Kidney epithelial cell (primary cell): ENCODE measurements around the gene SAP30L. TPM values are rescaled to one million over a fixed set of nuclear protein-coding genes. Genes with fewer than 3 reads are reported as not detected.

ENCODE experiments used
- DNase-seq: peaks from one replicate; pipeline ENCODE4 v3.0.0-alpha.2; 2010; ENCODE audit warnings: low read depth
- H3K27me3 ChIP-seq: 2 replicates; pipeline ENCODE4 v1.6.0; 2011; ENCODE audit warnings: low read length; ENCODE audit not compliant: control insufficient read depth, insufficient read depth
- H3K36me3 ChIP-seq: 2 replicates; pipeline ENCODE4 v1.5.1; 2011; ENCODE audit warnings: low read length; ENCODE audit not compliant: control insufficient read depth, insufficient read depth
- H3K4me3 ChIP-seq: 2 replicates; pipeline ENCODE4 v1.5.1; 2011; ENCODE audit warnings: low read depth, mild to moderate bottlenecking, control low read depth, low read length
- total RNA-seq: library from RNA; depleted of rRNA; stranded (reverse); fragments of >200 nt; gene quantifications from 2 replicates; pipeline ENCODE4 v1.2.3, GENCODE V29; 2015
- TF ChIP-seq, protein P1 (sequence below): IDR thresholded peaks from 2 replicates; pipeline ENCODE4 v1.5.1; 2011; ENCODE audit warnings: mild to moderate bottlenecking, moderate library complexity, low read length, control low read depth, inconsistent platforms; ENCODE audit not compliant: insufficient read depth, poor library complexity, severe bottlenecking

SAP30L gene
- total RNA-seq, 1 donor from 2014 or later, result 30.8 TPM

DNA sequence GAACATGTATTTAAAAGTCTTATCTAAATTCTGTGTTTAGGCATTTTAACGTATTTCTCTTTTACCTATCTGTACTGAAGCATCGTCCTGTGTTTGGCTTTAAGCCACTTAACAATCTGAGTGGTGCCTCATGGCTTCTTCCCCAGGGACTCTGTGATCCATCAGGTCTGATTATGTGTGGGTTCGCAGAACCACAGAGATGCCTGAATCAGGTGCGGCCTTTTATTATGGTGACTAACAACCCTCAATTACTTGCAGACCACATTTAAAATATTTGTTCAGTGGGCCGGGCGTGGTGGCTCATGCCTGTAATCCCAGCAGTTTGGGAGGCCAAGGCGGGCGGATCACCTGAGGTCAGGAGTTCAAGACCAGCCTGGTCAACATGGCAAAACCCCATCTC lies 39.6 kb upstream of the SAP30L start:
- Histone ChIP-seq H3K4me3 (no peak overlapping the region), H3K36me3 (no peaks in the 10 kb centered on the region), H3K27me3 (no peaks in the 10 kb centered on the region)
- TF ChIP-seq, protein P1, sequence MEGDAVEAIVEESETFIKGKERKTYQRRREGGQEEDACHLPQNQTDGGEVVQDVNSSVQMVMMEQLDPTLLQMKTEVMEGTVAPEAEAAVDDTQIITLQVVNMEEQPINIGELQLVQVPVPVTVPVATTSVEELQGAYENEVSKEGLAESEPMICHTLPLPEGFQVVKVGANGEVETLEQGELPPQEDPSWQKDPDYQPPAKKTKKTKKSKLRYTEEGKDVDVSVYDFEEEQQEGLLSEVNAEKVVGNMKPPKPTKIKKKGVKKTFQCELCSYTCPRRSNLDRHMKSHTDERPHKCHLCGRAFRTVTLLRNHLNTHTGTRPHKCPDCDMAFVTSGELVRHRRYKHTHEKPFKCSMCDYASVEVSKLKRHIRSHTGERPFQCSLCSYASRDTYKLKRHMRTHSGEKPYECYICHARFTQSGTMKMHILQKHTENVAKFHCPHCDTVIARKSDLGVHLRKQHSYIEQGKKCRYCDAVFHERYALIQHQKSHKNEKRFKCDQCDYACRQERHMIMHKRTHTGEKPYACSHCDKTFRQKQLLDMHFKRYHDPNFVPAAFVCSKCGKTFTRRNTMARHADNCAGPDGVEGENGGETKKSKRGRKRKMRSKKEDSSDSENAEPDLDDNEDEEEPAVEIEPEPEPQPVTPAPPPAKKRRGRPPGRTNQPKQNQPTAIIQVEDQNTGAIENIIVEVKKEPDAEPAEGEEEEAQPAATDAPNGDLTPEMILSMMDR, result no peak
- no peak for DNase-seq

DNA sequence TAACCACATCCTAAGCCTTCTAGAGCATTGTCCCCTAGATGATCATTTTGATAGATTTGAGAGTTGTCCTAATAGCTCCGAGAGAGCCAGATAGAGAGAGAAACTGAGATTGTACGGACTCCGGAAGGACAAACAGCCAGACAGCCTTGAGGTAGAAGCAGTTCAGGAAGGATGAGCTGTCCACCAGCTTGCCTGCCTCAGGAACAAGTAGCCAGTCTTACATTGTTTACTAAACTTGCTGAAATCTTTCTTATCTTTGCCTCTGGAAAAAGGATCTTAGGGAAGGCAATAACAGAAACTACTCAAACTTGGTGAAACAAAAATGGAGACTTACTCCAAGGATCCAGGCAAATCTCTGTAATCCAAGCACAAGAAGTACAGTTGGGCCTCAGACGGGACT lies 39.0 kb upstream of the SAP30L start:
- Histone ChIP-seq H3K36me3 (no peaks in the 10 kb centered on the region), H3K27me3 (no peaks in the 10 kb centered on the region), H3K4me3 (no peak overlapping the region)
- no peak for DNase-seq
- TF ChIP-seq, protein P1, result no peak

DNA sequence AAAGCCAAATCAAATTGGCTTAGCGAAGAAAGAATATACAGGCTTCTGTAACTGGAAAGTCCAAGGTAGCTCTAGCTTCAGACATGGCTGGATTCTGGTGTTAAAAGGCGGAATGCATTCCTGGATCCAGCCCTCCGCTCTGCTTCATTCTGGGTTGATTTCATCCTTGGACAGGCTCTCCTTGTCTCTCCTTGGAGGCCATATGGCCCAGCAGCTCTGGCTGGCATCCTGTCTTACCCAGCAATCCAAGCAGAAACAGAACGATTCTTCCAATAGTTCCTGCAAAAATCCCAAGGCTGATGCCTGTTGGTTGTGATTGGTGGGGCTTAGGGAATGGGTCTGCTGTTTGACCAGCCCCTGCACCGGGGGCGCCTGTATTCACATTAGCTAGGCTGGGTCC lies 37.0 kb upstream of the SAP30L start:
- Histone ChIP-seq H3K4me3 (no peak overlapping the region), H3K36me3 (no peaks in the 10 kb centered on the region), H3K27me3 (no peaks in the 10 kb centered on the region)
- no peak for DNase-seq
- TF ChIP-seq, protein P1, result no peak

DNA sequence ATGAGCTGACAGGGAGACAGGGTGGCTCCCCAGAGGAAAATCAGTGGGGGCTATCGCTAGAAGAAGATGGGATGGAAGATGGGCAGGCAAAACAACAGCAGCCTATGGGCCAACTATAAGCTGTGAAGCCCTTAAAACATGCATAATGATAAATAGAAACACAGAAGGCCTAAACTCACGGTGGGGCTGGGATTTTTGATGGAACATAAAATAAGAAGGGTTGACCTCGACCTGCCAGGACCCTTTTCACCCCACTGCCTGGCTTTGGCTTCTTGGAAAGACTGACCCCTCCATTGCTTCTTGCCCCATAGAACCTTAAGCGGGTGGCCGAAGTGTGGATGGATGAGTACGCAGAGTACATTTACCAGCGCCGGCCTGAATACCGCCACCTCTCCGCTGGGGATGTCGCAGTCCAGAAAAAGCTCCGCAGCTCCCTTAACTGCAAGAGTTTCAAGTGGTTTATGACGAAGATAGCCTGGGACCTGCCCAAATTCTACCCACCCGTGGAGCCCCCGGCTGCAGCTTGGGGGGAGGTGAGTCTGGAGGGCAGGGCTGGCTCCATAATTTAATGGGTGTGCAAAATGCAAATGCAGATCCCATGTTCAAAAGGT lies 36.5 kb upstream of the SAP30L start:
- TF ChIP-seq, protein P1, result no peak
- Histone ChIP-seq H3K36me3 (no peaks in the 10 kb centered on the region), H3K4me3 (no peak overlapping the region), H3K27me3 (no peaks in the 10 kb centered on the region)
- DNase-seq, result no peak

DNA sequence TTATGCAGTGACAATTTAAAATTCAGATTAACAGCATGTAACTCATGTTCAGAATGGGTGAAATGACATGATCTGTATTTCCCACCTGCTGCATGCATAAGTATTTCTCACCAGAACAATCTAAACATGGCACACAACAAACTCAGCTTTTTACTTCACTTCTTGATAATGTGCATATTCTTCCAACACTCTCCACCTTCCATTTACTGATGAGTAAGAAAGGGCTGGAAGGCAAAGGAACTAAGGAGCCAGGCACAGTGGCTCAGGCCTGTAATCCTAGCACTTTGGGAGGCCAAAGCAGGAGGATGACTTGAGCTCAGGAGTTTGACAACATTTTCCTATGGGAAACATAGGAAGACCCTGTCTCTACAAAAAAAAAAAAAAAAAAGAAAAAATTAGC lies 35.8 kb upstream of the SAP30L start:
- H3K4me3 ChIP-seq, result no peak overlapping the region

More for the DNA sequence above, 35.8 kb upstream of the SAP30L start:
- Histone ChIP-seq H3K36me3 (no peaks in the 10 kb centered on the region), H3K27me3 (no peaks in the 10 kb centered on the region)
- no peak for DNase-seq
- TF ChIP-seq, protein P1, result no peak
